GM12874 (cell line): ENCODE data around the gene BLMH.

ENCODE experiments used
- TF ChIP-seq, protein P1 (sequence below): IDR thresholded peaks from 2 replicates; pipeline ENCODE4 v1.5.1; 2011; ENCODE audit warnings: low read depth, mild to moderate bottlenecking, control low read depth, low read length, moderate library complexity; ENCODE audit not compliant: insufficient read depth

BLMH gene

DNA sequence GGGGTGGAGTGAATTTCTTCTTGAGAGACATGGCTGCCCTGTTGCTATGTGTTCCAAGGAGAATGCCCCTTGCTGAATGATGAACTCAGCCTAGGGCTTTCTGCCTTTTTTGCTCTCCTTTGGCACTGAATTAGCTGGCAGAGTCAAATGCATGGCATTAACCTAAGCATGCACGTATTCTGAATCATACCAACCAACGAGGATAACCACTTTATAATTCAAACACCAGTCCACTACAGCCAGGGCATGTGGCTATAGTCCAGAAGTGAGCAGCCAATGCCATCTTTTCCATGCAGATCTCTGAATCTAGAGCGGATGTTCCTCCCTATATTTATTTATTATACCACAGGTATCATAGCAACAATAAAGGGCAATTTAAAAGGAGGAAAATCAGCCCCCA lies 26.4 kb upstream of the BLMH start:
- TF ChIP-seq, protein P1, sequence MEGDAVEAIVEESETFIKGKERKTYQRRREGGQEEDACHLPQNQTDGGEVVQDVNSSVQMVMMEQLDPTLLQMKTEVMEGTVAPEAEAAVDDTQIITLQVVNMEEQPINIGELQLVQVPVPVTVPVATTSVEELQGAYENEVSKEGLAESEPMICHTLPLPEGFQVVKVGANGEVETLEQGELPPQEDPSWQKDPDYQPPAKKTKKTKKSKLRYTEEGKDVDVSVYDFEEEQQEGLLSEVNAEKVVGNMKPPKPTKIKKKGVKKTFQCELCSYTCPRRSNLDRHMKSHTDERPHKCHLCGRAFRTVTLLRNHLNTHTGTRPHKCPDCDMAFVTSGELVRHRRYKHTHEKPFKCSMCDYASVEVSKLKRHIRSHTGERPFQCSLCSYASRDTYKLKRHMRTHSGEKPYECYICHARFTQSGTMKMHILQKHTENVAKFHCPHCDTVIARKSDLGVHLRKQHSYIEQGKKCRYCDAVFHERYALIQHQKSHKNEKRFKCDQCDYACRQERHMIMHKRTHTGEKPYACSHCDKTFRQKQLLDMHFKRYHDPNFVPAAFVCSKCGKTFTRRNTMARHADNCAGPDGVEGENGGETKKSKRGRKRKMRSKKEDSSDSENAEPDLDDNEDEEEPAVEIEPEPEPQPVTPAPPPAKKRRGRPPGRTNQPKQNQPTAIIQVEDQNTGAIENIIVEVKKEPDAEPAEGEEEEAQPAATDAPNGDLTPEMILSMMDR: no peak

DNA sequence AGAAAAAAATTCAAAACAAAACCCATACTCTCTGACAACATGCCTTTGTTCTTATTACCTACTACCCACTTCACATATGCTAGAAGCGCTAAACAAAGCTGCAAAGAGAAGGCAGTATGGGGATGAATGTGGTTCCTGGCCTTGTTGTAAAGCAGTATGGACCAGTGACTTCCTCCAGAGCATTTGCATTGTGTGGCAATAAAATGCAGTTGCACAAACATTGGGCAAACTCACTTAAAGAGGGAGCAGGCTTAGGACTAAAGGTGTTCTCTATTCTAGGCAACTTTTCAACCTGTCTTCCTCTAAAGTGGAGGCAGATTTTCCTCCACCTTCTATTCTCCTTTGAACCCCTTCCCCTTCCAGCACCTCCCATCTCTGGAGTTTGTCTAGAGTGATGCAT lies 25.0 kb upstream of the BLMH start:
- TF ChIP-seq, protein P1: no peak

DNA sequence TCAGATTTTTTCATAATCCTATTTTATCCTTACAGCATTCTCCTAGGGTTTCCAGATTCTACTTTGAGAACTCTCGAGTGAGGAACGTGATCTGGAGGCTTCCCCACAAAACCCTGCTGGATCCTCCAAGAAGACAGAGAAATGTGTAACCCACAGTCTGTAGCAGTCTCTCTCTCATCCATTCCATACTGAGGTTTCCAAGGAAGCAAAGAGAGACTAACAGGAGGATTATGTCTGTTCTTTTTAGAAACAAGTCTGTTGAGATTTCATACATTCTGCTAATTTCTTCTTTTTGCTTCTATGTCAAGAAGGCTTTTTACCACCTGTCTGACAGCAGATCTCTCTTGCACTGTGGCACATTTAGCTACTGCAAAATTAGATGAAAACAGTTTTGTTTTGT lies 23.4 kb upstream of the BLMH start:
- TF ChIP-seq, protein P1: no peak

DNA sequence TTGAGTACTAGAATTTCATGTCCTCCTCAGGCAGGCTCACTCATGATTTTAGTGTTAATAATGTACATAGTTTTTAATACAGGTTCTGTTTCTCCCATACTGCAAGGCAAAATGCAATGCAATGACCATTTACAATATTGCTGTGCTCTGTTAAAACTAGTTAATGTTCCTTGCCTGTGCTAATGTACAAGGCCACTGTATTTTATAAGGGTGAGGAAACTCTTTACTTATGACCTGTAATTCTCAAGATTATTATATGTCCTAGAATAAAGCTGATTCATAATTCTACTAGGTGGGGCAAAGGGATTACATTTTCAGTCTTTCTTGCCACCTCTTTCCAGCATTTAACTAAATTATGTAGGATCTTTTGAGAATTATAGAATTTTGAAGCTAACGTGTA lies 22.7 kb upstream of the BLMH start:
- TF ChIP-seq, protein P1: no peak

DNA sequence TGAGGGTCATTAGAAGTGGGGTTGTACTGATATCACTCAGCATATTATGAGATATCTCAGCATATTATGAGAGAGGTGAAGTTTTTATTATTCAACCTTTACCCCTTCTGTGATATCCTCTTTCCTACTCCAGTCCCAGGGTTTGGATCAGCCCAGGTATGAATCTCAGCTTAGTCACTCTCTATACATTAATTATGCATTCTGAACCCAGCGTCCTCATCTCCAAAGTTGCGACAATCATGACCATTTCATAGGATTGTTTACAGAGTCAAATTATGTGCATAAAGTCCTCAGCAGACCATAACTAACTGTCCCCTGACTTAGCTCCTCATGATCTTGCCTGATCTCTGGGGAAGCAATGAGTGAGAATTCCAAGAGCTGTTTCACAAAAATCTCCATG lies 20.5 kb upstream of the BLMH start:
- TF ChIP-seq, protein P1: no peak

DNA sequence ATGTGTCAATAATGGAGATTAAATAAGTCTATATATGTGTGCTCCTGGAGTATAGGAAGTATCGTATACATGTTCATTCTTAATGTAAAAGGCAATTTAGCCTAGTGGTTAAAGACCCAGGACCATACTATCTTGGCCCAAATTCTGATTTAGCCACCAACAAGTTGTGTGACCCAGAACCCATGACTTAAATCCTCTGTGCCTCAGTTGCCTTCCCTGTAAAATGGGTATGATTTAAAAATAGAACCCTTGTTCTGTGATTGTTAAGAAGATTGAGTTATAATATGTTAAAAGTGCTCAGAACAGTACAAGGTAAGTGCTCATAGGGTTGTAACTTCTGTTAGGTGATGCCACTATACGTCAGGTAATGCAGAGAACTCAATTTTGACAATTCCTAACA lies 18.8 kb upstream of the BLMH start:
- TF ChIP-seq, protein P1: no peak

DNA sequence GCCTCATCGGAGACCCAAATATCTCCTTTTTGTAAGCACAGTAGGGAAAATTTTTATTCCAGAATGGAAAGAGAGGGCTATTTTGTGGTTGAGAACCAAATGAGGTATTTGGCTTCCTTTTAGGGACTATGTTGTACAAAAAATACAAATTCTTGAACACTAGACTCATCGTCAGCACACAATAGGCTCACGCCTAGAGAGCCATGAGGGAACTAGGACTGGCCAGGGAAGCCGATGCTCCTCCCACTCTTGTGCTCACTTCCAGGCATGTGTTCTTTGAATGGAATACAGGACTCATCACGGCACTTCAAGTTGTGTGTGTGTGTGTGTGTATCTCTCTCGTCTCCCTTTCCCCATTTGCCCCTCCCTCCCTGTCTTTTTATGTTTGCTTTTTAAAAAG lies 17.8 kb upstream of the BLMH start:
- TF ChIP-seq, protein P1: no peak

DNA sequence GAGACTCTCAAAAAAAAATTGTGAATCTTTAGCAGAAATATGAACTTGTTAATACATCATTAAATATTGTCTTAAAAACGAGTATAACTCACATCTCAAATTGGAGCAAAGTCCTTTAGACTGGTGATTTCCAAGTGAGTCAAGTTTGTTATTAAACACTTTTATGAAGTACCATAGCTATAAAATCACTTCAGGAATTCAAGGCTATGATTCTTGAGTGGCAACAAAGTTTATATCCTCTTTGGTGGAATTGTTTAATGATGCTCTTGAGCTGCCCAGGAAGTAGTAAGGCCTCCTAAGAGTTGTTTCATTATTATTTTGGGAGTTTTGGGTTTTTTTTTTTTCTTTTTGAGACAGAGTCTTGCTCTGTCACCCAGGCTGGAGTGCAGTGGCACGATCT lies 16.7 kb upstream of the BLMH start:
- TF ChIP-seq, protein P1: no peak
